T-helper 1 cell treated with Interleukin-12 subunit alpha and Interleukin-12 subunit beta and Interleukin-4 antibody, amounts not matched to agents 30 μg/mL and 1 μg/mL, for 36 hours (primary cell): Measurements from ENCODE around the gene TEPSIN.

ENCODE experiments used
- H3K27ac Mint-ChIP-seq: one replicate; pipeline ENCODE4 v1.8.0; 2021; ENCODE audit warnings: mild to moderate bottlenecking, mixed read lengths
- H3K27me3 Mint-ChIP-seq: one replicate; pipeline ENCODE4 v1.8.0; 2021; ENCODE audit warnings: low read depth, mixed read lengths
- H3K36me3 Mint-ChIP-seq: one replicate; pipeline ENCODE4 v1.8.0; 2021; ENCODE audit warnings: low read depth, mixed read lengths
- H3K4me1 Mint-ChIP-seq: one replicate; pipeline ENCODE4 v1.8.0; 2021; ENCODE audit warnings: low read depth, mixed read lengths
- H3K4me3 Mint-ChIP-seq: one replicate; pipeline ENCODE4 v1.8.0; 2021; ENCODE audit warnings: mild to moderate bottlenecking, moderate library complexity, mixed read lengths
- H3K9me3 Mint-ChIP-seq: one replicate; pipeline ENCODE4 v1.8.0; 2021; ENCODE audit warnings: mixed read lengths

The TEPSIN gene

DNA sequence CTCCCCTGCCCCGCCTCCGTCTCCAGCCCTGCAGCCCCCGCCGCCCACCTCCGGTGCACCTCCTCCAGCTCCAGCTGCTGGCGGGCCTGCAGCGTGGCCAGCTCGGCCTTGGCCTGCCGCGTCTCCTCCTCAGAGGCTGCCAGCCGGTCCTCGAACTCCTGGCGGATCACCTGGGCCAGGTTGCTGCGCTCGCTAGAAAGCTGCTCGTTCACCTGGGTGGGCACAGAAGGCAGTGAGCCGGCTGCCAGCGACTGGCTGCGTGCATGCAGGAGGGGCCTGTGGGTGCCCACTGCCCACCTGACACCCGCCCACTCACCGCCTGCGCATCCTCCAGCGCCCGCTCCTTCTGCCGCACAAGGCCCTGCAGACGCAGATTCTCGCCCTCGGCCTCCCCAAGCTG lies 48.3 kb downstream of the TEPSIN start:
- no peaks in the 10 kb centered on the region for H3K9me3 Mint-ChIP-seq
- H3K4me3 Mint-ChIP-seq, result no peak overlapping the region
- H3K27ac Mint-ChIP-seq, result no peak overlapping the region
- no peaks in the 10 kb centered on the region for H3K27me3 Mint-ChIP-seq
- no peaks in the 10 kb centered on the region for H3K36me3 Mint-ChIP-seq
- H3K4me1 Mint-ChIP-seq, result no peaks in the 10 kb centered on the region

DNA sequence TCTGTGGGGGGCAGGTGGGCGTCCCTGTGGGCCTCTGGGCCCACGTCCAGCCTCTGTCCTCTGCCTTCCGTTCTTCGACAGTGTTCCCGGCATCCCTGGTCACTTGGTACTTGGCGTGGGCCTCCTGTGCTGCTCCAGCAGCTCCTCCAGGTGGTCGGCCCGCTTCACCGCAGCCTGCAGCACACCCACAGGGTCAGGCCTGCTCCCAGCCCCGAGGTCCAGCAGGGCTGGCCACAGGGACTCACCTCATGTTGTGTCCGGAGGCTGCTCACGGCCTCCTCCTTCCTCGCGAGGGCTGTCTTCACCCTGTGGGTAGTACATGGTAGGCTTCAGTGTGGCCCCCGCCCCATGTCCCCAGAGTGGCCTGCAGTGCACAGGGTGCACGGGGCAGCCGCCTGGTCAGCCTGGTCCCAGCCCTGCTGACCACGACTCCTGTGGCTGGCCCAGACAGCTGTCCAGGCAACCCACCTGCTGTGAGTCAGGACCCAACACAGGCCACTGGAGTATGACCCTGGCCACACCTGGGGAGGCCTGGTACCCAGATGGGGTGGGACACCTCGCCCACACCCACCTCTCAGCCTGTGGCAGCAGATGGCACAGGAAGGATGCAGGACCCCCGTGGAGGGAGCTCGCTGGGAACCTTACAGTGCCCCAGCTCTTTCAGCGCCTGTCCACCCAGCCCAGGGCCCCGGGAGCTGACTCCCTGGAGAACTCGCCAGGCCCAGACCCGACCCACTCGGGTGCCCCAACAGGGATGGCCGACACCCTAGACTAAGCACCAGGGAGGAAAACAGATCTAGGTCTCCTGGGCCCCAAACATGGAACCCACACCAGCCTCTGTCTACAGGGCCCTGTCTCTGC lies 49.0 kb downstream of the TEPSIN start:
- H3K27me3 Mint-ChIP-seq, result no peaks in the 10 kb centered on the region
- H3K4me1 Mint-ChIP-seq, result no peaks in the 10 kb centered on the region
- no peak overlapping the region for H3K4me3 Mint-ChIP-seq
- H3K36me3 Mint-ChIP-seq, result no peaks in the 10 kb centered on the region
- H3K9me3 Mint-ChIP-seq, result no peaks in the 10 kb centered on the region
- H3K27ac Mint-ChIP-seq, result no peak overlapping the region

DNA sequence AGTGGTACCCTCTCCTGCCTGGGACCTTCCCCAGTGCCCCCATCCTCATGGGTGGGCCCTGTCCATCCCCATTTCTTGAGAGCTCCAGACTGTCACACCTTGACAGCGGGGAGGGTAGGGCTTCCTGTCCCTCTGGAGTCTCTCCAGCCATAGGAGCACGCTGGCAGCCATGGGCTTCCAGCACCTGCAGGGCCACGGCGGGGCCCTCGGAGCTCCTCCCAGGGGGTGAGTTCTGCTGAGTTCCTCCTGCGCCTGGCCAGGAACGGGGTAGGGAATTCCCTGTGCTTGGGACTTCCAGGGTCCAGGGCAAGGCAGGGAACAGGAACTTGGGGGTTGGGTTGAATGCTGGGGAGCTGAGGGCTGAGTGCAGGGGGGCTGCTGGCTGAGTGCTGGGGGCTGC lies 49.8 kb downstream of the TEPSIN start:
- no peak overlapping the region for H3K27ac Mint-ChIP-seq
- H3K4me3 Mint-ChIP-seq, result no peak overlapping the region
- H3K9me3 Mint-ChIP-seq, result no peaks in the 10 kb centered on the region

DNA sequence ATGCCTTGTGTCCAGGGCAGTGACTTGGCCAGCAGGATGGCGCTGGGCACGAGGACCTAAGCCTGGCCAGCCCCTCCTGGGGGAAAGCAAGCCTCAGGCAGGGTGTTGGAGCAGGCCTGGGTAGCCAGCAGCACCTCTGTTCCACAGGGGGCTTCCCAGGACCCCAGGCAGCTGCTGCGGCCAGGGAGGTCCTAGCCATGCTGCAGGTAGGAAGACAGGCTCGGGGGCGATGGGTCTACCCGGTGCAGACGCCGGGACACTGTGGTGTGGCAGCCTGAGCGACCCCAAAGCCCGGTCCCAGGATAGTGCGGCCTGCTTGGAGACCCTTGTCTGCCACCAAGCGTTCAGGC lies 50.4 kb downstream of the TEPSIN start:
- Mint-ChIP-seq H3K4me3 (no peak overlapping the region), H3K9me3 (no peaks in the 10 kb centered on the region), H3K4me1 (no peaks in the 10 kb centered on the region), H3K36me3 (no peaks in the 10 kb centered on the region), H3K27me3 (no peaks in the 10 kb centered on the region), H3K27ac (no peak overlapping the region)

More for the DNA sequence above, 49.8 kb downstream of the TEPSIN start:
- Mint-ChIP-seq H3K4me1 (no peaks in the 10 kb centered on the region), H3K27me3 (no peaks in the 10 kb centered on the region), H3K36me3 (no peaks in the 10 kb centered on the region)

DNA sequence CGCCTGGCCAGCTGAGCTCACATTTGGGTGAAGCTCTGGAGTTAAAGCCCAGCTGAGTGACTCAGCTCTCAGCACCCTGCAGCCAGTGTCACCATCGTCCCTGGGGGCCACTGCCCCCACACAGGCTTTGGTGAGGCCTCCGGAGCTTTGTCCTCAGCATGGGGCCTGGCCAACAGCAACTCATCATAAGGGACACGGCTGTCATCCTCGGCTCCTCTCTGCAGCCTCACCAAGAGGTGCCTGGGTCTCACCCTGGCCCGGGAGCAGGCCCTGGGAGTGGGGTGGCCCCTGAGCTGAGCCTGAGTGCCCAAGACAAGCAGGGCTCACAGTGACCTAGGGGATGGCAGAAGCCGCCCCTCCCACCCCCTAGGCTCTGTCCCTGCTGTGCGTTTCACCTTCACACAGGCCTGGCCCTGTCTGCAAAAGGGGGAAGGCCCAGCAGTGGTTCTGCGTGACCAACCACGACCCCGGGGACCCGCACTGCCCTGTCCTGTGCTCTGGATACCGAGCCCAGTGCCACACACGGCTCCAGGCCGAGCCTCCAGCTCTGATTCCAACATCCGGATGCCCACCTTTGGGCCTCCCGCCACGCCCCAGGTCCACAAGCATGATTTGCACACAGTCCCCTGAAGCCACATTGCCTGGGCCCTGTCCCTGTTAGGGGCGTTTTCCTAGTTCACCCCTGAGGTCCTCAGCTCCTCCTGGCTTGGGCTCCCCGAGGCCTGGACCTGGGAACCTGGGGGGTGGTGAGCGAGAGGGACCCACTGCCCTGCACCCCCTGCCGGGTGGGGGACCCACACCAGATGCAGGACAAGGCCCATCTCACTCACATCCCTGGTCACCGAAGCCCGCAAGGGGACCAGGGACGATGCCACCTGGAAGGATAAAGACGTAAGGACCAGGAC lies 51.0 kb downstream of the TEPSIN start:
- no peak overlapping the region for H3K4me3 Mint-ChIP-seq
- H3K27ac Mint-ChIP-seq, result no peak overlapping the region
- no peaks in the 10 kb centered on the region for H3K27me3 Mint-ChIP-seq
- H3K4me1 Mint-ChIP-seq, result no peaks in the 10 kb centered on the region
- H3K36me3 Mint-ChIP-seq, result no peaks in the 10 kb centered on the region
- no peaks in the 10 kb centered on the region for H3K9me3 Mint-ChIP-seq

DNA sequence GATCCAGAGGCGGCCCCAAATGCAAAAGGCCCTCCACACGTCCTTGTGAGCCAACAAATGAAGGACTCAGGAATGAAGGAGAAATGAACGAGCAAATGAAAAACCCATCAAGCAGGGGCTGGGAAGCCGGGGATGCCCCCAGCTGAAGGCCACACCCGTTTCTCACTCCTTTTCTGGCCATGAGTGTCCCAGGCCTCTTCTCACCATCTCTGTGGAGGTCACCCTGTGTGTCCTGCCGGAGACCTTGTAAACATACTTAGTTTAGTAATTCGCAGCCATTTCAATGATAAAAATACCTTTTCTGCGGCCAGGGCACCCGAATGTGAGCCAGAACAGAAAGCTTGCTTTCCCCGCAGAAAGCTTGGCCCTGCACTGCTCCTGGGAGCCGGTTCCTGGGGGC lies 51.7 kb downstream of the TEPSIN start:
- H3K4me1 Mint-ChIP-seq, result no peaks in the 10 kb centered on the region
- H3K36me3 Mint-ChIP-seq, result no peaks in the 10 kb centered on the region
- no peaks in the 10 kb centered on the region for H3K9me3 Mint-ChIP-seq
- H3K4me3 Mint-ChIP-seq, result no peak overlapping the region
- no peak overlapping the region for H3K27ac Mint-ChIP-seq
- H3K27me3 Mint-ChIP-seq, result no peaks in the 10 kb centered on the region

DNA sequence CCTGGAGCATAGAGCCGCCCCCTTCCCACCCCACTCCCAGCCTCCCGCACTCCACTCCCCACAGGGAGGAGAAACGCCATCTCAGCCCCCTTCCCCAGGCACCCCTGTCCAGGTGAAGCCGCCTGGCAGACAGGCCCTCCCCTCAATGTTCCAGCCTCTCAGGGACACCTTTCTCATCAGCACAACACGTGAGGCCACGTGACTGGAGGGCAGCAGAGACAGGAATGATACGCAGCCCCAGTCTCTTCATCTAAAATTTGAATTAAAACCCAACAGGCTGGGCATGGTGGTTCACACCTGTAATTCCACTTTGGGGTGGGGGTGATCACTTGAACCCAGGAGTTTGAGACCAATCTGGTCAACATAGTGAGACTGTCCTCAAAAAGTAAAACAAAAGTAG lies 52.7 kb downstream of the TEPSIN start:
- no peaks in the 10 kb centered on the region for H3K36me3 Mint-ChIP-seq
- H3K27ac Mint-ChIP-seq, result no peak overlapping the region
- no peaks in the 10 kb centered on the region for H3K9me3 Mint-ChIP-seq
- no peak overlapping the region for H3K4me3 Mint-ChIP-seq
- H3K27me3 Mint-ChIP-seq, result no peaks in the 10 kb centered on the region
- H3K4me1 Mint-ChIP-seq, result no peaks in the 10 kb centered on the region

DNA sequence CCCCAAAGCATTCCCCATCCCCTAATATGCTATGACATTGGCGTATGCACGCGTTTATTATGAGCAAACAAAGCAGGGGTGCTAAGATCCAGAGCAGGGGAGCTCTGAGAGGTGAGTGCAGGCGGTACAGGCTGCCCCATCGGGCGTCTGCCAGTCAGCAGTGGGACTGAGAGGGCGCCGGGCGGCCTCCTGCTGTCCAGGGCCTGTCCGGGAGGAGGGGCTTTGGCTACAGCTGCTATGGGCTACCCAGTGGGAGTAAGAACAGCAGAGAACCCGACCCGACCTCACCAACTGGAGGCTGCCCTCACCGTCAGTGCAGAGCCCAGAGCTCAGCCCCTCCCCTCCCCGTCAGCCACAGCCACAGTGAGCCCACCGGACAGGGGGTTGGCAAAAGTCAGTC lies 54.3 kb downstream of the TEPSIN start:
- no peak overlapping the region for H3K4me3 Mint-ChIP-seq
- H3K4me1 Mint-ChIP-seq, result no peaks in the 10 kb centered on the region
- H3K27ac Mint-ChIP-seq, result no peak overlapping the region

DNA sequence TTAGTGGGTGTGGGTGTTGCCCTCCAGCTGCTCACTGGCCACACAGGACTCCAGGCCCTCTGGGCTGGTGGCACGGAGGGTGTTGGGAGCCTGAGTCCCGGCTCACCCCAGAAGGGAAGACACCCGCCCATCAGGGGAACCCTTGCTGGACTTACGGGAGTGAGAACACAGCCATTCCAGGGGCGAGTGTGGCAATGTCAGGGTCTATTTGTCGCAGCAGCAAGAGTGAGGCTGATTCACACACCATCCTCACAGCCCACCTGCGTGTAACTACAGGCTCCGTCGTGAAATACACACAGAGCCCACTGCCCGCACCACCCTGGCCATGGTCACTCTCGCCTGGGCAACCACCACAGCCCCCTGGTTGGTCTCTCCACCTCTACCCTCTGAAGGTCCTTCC lies 55.0 kb downstream of the TEPSIN start:
- H3K27me3 Mint-ChIP-seq, result no peaks in the 10 kb centered on the region
- no peaks in the 10 kb centered on the region for H3K9me3 Mint-ChIP-seq
- no peaks in the 10 kb centered on the region for H3K36me3 Mint-ChIP-seq
- H3K27ac Mint-ChIP-seq, result no peak overlapping the region
- no peaks in the 10 kb centered on the region for H3K4me1 Mint-ChIP-seq
- no peak overlapping the region for H3K4me3 Mint-ChIP-seq

More for the DNA sequence above, 54.3 kb downstream of the TEPSIN start:
- no peaks in the 10 kb centered on the region for H3K9me3 Mint-ChIP-seq
- H3K36me3 Mint-ChIP-seq, result no peaks in the 10 kb centered on the region
- H3K27me3 Mint-ChIP-seq, result no peaks in the 10 kb centered on the region

DNA sequence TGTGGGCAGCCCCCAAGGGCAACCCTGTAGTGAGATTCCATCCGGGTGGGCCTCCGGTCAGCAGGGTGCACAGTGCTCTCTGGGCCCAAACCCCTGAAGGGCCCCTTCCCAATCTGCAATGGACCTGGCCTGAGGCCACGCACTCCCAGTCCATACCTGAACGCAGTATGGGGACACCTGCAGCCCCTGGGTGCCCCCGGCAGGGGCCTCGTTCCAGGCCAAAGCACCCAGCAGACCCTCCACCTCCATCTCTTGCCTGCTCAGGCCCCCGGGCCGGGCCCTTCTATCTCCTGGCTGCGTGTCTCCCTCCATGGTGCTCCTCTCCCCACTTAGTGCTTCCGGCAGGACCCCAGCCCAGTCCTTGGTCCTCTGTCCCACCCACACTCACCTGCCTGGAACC lies 55.5 kb downstream of the TEPSIN start:
- H3K36me3 Mint-ChIP-seq, result no peaks in the 10 kb centered on the region
- no peak overlapping the region for H3K27ac Mint-ChIP-seq
- H3K9me3 Mint-ChIP-seq, result no peaks in the 10 kb centered on the region
- H3K4me3 Mint-ChIP-seq, result no peak overlapping the region
- no peaks in the 10 kb centered on the region for H3K4me1 Mint-ChIP-seq
- H3K27me3 Mint-ChIP-seq, result no peaks in the 10 kb centered on the region

DNA sequence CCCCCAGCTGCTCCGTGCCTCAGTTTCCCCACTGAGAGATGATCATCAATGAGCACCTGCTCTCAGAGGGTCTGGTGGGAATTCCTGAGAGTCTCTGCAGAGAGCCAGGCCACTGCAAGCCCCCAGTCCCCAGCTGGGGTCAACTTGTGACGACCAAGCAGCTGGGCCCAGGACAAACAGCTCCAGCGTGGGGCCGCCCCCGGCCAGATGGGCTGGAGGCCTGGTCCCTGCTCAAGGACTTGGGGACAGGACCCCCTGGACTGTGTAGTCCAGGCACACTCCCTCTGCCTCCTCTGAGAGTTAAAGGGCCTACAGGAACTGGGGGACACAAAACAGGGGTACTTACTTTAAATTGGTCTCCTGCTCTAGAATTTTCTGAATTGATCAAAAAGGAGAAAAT lies 56.3 kb downstream of the TEPSIN start:
- Mint-ChIP-seq H3K4me1 (no peaks in the 10 kb centered on the region), H3K27ac (no peak overlapping the region), H3K27me3 (no peaks in the 10 kb centered on the region), H3K4me3 (no peak overlapping the region), H3K36me3 (no peaks in the 10 kb centered on the region), H3K9me3 (no peaks in the 10 kb centered on the region)

DNA sequence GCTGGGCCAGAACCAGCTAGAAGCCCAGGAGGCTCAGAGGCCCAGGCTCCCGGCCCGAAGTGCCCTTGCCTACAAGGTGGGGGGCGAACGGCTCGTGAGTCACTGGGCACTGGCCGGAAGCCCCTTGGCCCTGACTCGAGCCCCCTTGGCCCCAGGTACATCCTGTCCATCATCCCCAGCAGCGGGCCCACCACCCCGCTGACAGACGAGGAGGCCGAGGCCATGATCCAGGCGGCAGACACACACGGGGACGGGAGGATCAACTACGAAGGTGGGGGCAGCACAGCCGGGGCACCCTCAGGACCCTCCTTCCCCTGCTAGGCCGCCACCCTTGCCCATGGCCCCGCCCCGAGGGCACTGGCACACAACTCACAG lies 57.1 kb downstream of the TEPSIN start:
- H3K4me1 Mint-ChIP-seq, result no peaks in the 10 kb centered on the region
- no peak overlapping the region for H3K4me3 Mint-ChIP-seq
- no peaks in the 10 kb centered on the region for H3K27me3 Mint-ChIP-seq

DNA sequence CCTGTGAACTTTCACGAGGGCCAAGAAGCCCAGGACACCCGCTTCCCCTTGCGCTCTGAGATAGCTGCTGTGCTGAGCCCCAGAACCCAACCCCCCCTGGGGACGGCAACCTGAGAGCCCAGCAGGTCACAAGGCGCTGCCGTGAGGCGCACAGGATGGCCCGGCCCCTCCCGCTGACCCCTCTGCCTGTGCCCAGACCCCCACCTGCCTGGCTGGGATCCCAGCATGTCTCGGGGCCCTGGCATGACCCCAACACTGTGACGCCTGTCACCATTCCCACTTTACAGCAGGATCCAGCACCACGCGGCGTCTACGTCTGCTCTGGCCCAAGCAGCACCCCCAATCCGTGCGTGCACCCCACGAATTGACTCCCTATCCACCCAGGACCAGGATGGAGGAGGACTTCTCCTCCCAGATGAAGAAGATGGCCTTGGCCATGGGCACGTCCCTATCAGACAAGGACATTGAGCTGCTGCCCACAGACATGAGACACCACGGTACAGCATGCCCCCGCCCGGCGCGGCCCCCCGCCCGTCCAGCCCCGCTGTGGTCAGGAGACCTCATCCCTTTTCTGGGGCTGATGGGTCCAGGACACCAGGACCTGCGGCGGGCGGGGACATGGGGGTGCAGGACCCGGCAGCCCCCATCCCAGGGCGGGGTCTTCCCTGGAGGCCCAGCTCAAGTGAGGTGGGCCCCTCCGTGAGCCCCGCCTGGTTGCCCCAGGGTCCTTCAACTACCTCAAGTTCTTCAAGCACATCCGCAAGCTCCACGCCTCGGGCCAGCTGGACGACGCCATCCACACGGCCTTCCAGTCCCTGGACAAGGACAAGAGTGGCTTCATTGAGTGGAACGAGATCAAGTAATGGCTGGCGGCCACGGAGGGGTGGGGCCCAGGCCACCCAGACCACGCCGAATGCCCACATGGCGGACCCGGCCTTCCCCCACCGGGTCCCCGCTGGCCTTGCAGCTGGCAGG lies 57.7 kb downstream of the TEPSIN start:
- H3K36me3 Mint-ChIP-seq, result no peaks in the 10 kb centered on the region
- no peaks in the 10 kb centered on the region for H3K27me3 Mint-ChIP-seq
- no peaks in the 10 kb centered on the region for H3K9me3 Mint-ChIP-seq
- no peak overlapping the region for H3K4me3 Mint-ChIP-seq
- no peaks in the 10 kb centered on the region for H3K4me1 Mint-ChIP-seq
- no peak overlapping the region for H3K27ac Mint-ChIP-seq

More for the DNA sequence above, 57.1 kb downstream of the TEPSIN start:
- no peak overlapping the region for H3K27ac Mint-ChIP-seq
- no peaks in the 10 kb centered on the region for H3K9me3 Mint-ChIP-seq
- H3K36me3 Mint-ChIP-seq, result no peaks in the 10 kb centered on the region

DNA sequence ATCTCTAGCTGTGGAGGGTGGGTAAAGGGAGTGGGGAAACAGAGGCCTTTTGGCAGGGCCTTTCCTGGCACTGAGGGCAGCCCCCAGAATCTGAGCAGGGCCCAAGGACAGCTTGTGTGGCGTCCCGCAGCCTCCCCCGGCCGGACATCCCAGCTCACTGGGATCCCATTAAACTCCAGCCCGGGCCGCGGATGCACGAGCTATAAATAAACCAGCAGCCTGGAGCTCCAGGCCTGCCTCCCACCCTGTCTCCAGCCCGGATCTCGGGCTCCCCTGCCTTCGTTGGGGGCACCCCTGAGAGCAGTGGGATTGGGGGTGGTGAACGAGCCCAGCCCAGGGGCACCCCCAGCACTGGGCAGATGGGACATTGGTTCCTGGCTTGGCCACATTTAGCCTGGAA lies 59.0 kb downstream of the TEPSIN start:
- Mint-ChIP-seq H3K9me3 (no peaks in the 10 kb centered on the region), H3K36me3 (no peaks in the 10 kb centered on the region), H3K27me3 (no peaks in the 10 kb centered on the region), H3K4me1 (no peaks in the 10 kb centered on the region), H3K4me3 (no peak overlapping the region), H3K27ac (no peak overlapping the region)
